ENCODE results near the gene LSM3. TPM values are rescaled to one million over a fixed set of nuclear protein-coding genes. Genes with fewer than 3 reads are reported as not detected.

Gene LSM3
- total and polyA plus RNA-seq, 4 donors: 6.4 to 10.3 (median 9.9) TPM

DNA sequence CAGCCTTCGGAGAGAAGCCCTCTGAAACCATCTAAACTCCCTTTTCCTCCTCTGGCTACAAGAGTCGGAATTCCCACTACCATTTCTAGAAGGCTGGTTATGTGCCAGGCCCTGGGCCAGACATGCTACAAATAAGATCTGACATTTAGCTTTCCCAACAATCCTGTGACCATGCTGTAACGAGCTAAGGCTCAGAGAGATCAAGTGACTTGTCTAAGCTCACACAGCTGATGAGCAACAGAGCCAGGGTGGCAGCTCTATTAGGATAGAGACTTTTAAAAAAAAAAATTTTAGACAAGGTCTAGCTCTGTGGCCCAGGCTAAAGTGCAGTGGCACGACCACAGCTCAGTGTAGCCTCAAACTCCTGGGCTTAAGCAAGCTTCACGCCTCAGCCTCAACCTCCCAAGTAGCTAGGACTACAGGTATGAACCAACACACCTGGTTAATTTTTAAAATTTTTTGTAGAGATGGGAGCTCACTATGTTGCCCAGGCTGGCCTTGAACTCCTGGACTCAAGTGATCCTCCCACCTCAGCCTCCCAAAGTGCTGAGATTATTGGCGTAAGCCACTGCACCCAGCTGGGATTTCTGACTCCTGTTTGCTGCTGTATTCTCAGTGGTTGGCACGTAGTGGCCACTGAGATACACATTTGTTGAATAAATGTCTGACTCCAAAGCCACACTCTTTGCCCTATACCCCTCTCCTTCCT, 34.6 kb downstream of the LSM3 start:
- no peak overlapping the region for H3K9ac ChIP-seq (ENCODE audit: insufficient read depth in 1 of 2, low read length in 2 of 2)
- H3K27me3 ChIP-seq (ENCODE audit: control insufficient read depth in 3 of 3, insufficient read depth in 3 of 3, low read length in 2 of 3): no peaks in the 10 kb centered on the region
- H3K27ac ChIP-seq (ENCODE audit: low read depth in 1 of 2, low read length in 1 of 2): no peak overlapping the region
- H3K9me3 ChIP-seq (ENCODE audit: control insufficient read depth in 4 of 4, insufficient read depth in 3 of 4, low read length in 3 of 4): no peaks in the 10 kb centered on the region
- H3K4me3 ChIP-seq: no peak overlapping the region
- H3K36me3 ChIP-seq (ENCODE audit: control insufficient read depth in 4 of 4, insufficient read depth in 4 of 4, low read length in 4 of 4): no peaks in the 10 kb centered on the region
- TF ChIP-seq, protein P1, sequence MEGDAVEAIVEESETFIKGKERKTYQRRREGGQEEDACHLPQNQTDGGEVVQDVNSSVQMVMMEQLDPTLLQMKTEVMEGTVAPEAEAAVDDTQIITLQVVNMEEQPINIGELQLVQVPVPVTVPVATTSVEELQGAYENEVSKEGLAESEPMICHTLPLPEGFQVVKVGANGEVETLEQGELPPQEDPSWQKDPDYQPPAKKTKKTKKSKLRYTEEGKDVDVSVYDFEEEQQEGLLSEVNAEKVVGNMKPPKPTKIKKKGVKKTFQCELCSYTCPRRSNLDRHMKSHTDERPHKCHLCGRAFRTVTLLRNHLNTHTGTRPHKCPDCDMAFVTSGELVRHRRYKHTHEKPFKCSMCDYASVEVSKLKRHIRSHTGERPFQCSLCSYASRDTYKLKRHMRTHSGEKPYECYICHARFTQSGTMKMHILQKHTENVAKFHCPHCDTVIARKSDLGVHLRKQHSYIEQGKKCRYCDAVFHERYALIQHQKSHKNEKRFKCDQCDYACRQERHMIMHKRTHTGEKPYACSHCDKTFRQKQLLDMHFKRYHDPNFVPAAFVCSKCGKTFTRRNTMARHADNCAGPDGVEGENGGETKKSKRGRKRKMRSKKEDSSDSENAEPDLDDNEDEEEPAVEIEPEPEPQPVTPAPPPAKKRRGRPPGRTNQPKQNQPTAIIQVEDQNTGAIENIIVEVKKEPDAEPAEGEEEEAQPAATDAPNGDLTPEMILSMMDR (IDR thresholded peaks at IDR 0.05; ENCODE audit: control extremely low read depth, extremely low read depth): no peak
- H3K4me1 ChIP-seq (ENCODE audit: control insufficient read depth in 5 of 5, insufficient read depth in 5 of 5, low read length in 5 of 5): peaks cover 0 to 32% (median 11%) of the 10 kb centered on the region in 5 donors
- ATAC-seq (ENCODE audit: insufficient read depth, low FRiP score) (no peak), DNase-seq (no peak)
- WGBS, 2 donors: 89 to 94% methylated on average over 7 of the region's 7 CpGs

DNA sequence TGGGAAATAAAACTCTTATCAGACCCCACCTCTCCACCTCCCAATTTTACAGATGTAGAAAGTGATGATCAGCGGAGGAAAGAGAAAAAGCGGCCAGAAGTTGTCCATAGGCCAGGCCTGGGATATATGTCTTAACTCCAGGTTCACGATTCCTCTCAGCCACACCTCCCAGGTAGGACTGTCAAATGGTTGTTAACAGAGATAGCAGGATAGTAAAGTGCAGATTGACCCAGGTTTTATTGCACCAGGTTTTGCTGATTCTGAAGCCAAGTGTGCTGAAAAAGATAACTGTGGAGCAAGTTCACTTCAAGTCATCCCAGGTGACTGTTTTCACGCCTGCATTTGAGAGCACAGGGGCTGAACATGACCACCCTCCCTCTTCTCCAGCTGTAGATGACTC, 36.1 kb downstream of the LSM3 start:
- no peak overlapping the region for H3K9ac ChIP-seq (ENCODE audit: insufficient read depth in 1 of 2, low read length in 2 of 2)
- DNase-seq: no peak
- no peak for ATAC-seq (ENCODE audit: insufficient read depth, low FRiP score)
- H3K27me3 ChIP-seq (ENCODE audit: control insufficient read depth in 3 of 3, insufficient read depth in 3 of 3, low read length in 2 of 3): no peaks in the 10 kb centered on the region
- H3K27ac ChIP-seq (ENCODE audit: low read depth in 1 of 2, low read length in 1 of 2): no peak overlapping the region
- H3K9me3 ChIP-seq (ENCODE audit: control insufficient read depth in 4 of 4, insufficient read depth in 3 of 4, low read length in 3 of 4): no peaks in the 10 kb centered on the region
- H3K36me3 ChIP-seq (ENCODE audit: control insufficient read depth in 4 of 4, insufficient read depth in 4 of 4, low read length in 4 of 4): no peaks in the 10 kb centered on the region
- TF ChIP-seq, protein P1 (IDR thresholded peaks at IDR 0.05; ENCODE audit: control extremely low read depth, extremely low read depth): no peak
- 97 to 100% methylated on average over 4 of the region's 4 CpGs for WGBS, 2 donors
- H3K4me1 ChIP-seq (ENCODE audit: control insufficient read depth in 5 of 5, insufficient read depth in 5 of 5, low read length in 5 of 5): peaks cover 0 to 18% (median 1%) of the 10 kb centered on the region in 5 donors
- no peak overlapping the region for H3K4me3 ChIP-seq

DNA sequence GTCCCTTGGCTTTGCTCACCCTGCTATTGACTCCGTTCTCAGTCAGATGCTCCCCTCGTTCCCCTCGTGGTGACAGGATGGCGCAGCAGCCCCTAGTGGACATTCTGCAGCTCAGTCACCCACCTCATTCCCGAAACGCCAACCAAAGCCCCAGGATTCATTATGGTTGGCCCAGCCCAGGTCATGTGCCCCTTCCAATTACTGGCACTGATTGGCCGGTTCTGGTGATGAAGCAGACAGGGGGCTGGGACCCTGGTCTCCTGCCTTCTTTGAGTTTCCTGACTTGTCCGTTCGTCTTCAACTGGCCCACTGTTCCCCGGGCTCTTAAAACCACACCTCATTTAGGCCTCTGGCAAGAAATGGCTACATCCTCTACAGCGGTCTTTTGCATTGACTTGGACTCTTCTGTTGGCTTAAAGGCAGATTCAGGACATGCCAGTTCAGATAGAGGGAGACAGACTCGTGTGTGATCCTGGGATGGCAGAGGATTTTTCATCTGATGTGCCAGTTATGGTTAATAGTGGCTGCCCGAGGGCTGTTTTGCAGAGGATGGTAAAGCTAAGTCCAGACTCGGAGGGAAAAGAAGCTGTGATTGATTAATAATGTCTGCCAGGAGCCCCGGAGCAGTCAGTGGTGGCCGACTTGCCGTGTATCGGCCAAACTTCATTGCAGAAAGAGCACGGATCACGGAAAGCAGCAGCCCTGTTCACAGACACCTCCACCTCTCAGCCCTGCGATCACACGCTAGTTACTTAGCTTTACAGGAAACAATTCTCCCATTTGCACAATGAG, 37.8 kb downstream of the LSM3 start:
- DNase-seq (peak; percentile 67 to 94 (median 73)), ATAC-seq (ENCODE audit: insufficient read depth, low FRiP score) (peak; percentile 85)
- TF ChIP-seq, protein P1 (IDR thresholded peaks at IDR 0.05; ENCODE audit: control extremely low read depth, extremely low read depth): no peak
- no peaks in the 10 kb centered on the region for H3K36me3 ChIP-seq (ENCODE audit: control insufficient read depth in 4 of 4, insufficient read depth in 4 of 4, low read length in 4 of 4)
- H3K27ac ChIP-seq (ENCODE audit: low read depth in 1 of 2, low read length in 1 of 2): peak overlapping the region in 1 of 2 donors; percentile 46
- H3K9ac ChIP-seq (ENCODE audit: insufficient read depth in 1 of 2, low read length in 2 of 2): no peak overlapping the region
- peaks cover 0 to 5% (median 0%) of the 10 kb centered on the region in 4 donors for H3K9me3 ChIP-seq (ENCODE audit: control insufficient read depth in 4 of 4, insufficient read depth in 3 of 4, low read length in 3 of 4)
- 32 to 73% methylated on average over 22 of the region's 22 CpGs for WGBS, 2 donors
- peaks cover 0 to 2% (median 0%) of the 10 kb centered on the region in 5 donors for H3K4me1 ChIP-seq (ENCODE audit: control insufficient read depth in 5 of 5, insufficient read depth in 5 of 5, low read length in 5 of 5)
- H3K27me3 ChIP-seq (ENCODE audit: control insufficient read depth in 3 of 3, insufficient read depth in 3 of 3, low read length in 2 of 3): no peaks in the 10 kb centered on the region
- peak overlapping the region; percentile 10 for H3K4me3 ChIP-seq

Measured in lung (tissue), 12 donors.